OCI-LY1 (cell line): ENCODE data around the gene SLC25A10.
A peak's percentile ranks its signal among the peaks of the same experiment; 100 is the strongest.

Source experiments
- H2AFZ ChIP-seq: fragments of 200-600 bp; sonication (generic), shearing (Covaris generic); 2 replicates; pipeline ENCODE4 v1.6.0; 2014; ENCODE audit warnings: antibody characterized with exemption, mild to moderate bottlenecking, low read length
- H3F3A ChIP-seq: fragments of 200-600 bp; sonication (generic), shearing (Covaris generic); 2 replicates; pipeline ENCODE4 v1.6.0; 2014; ENCODE audit warnings: mild to moderate bottlenecking, antibody characterized with exemption, low read length, moderate library complexity; ENCODE audit not compliant: insufficient read depth
- H3K27ac ChIP-seq: fragments of 200-600 bp; sonication (generic); 2 replicates; pipeline ENCODE4 v1.5.1; 2014; ENCODE audit warnings: low read length, mixed run types, mild to moderate bottlenecking, low read depth; ENCODE audit not compliant: poor library complexity, severe bottlenecking
- H3K27me3 ChIP-seq: fragments of 200-600 bp; sonication (generic); 2 replicates; pipeline ENCODE4 v1.6.0; 2014; ENCODE audit warnings: antibody characterized with exemption, mild to moderate bottlenecking, low read length, moderate library complexity; ENCODE audit not compliant: insufficient read depth
- H3K36me3 ChIP-seq: fragments of 200-600 bp; sonication (generic); 2 replicates; pipeline ENCODE4 v1.6.1; 2014; ENCODE audit warnings: mild to moderate bottlenecking, antibody characterized with exemption, low read length, moderate library complexity, mixed read lengths; ENCODE audit not compliant: insufficient read depth
- H3K4me1 ChIP-seq: fragments of 200-600 bp; sonication (generic); 2 replicates; pipeline ENCODE4 v1.5.1; 2014; ENCODE audit warnings: mild to moderate bottlenecking, low read length, moderate library complexity; ENCODE audit not compliant: insufficient read depth, severe bottlenecking
- H3K4me2 ChIP-seq: fragments of 200-600 bp; sonication (generic), shearing (Covaris generic); 2 replicates; pipeline ENCODE4 v1.6.1; 2014; ENCODE audit warnings: low read length
- H3K4me3 ChIP-seq: fragments of 200-600 bp; sonication (generic); 2 replicates; pipeline ENCODE4 v1.5.1; 2014; ENCODE audit warnings: low read length, low read depth, mild to moderate bottlenecking, mixed read lengths; ENCODE audit not compliant: poor library complexity, severe bottlenecking
- H3K79me2 ChIP-seq: fragments of 200-600 bp; shearing (Covaris generic); 2 replicates; pipeline ENCODE4 v1.6.1; 2016; ENCODE audit warnings: mixed run types, low read length, mixed read lengths; ENCODE audit not compliant: insufficient read depth
- H3K9ac ChIP-seq: fragments of 200-600 bp; sonication (generic), shearing (Covaris generic); 2 replicates; pipeline ENCODE4 v1.6.1; 2014; ENCODE audit warnings: mild to moderate bottlenecking, low read length, mixed read lengths
- H3K9me2 ChIP-seq: fragments of 200-600 bp; sonication (generic), shearing (Covaris generic); 2 replicates; pipeline ENCODE4 v1.6.1; 2014; ENCODE audit warnings: low read depth, mild to moderate bottlenecking, low read length, mixed read lengths
- H3K9me3 ChIP-seq: fragments of 200-600 bp; shearing (Covaris generic); 2 replicates; pipeline ENCODE4 v1.6.1; 2014; ENCODE audit warnings: low read length, mixed read lengths
- H4K20me1 ChIP-seq: fragments of 200-600 bp; sonication (generic), shearing (Covaris generic); 2 replicates; pipeline ENCODE4 v1.6.0; 2016; ENCODE audit warnings: mild to moderate bottlenecking, low read length; ENCODE audit not compliant: insufficient read depth
- CTCF ChIP-seq: fragments of 200-600 bp; sonication (generic), shearing (Covaris generic); IDR thresholded peaks from 2 replicates; pipeline ENCODE4 v1.5.1; 2017; ENCODE audit warnings: mild to moderate bottlenecking, antibody characterized with exemption, low read length, moderate library complexity, mixed read lengths
- EZH2 ChIP-seq: fragments of 200-600 bp; sonication (generic), shearing (Covaris generic); IDR thresholded peaks from 2 replicates; pipeline ENCODE4 v1.8.0; 2017; ENCODE audit warnings: borderline replicate concordance, mixed run types, mild to moderate bottlenecking, antibody characterized with exemption, low read length, moderate library complexity, mixed read lengths

SLC25A10 gene

GRCh38 chr17:81697261-81698044, 14.6 kb upstream of the SLC25A10 start:
- H3K9me3 ChIP-seq = no peaks in the 10 kb centered on the region
- peaks cover 20% of the 10 kb centered on the region for H3K4me1 ChIP-seq
- no peak overlapping the region for H2AFZ ChIP-seq
- no peaks in the 10 kb centered on the region for H3K27me3 ChIP-seq
- H3K79me2 ChIP-seq = peaks cover 15% of the 10 kb centered on the region
- H3F3A ChIP-seq = no peaks in the 10 kb centered on the region
- no peak overlapping the region for H3K4me3 ChIP-seq
- no peak overlapping the region for H3K9ac ChIP-seq
- TF ChIP-seq EZH2 (no peak), CTCF (no peak)
- no peak overlapping the region for H3K4me2 ChIP-seq
- no peak overlapping the region for H3K27ac ChIP-seq
- no peaks in the 10 kb centered on the region for H3K9me2 ChIP-seq
- H3K36me3 ChIP-seq = peaks cover 90% of the 10 kb centered on the region
- H4K20me1 ChIP-seq = no peaks in the 10 kb centered on the region

GRCh38 chr17:81700353-81701287, 11.5 kb upstream of the SLC25A10 start:
- no peaks in the 10 kb centered on the region for H3K27me3 ChIP-seq
- H2AFZ ChIP-seq = no peak overlapping the region
- no peak overlapping the region for H3K27ac ChIP-seq
- H3K4me2 ChIP-seq = peak overlapping the region; percentile 84
- no peaks in the 10 kb centered on the region for H3F3A ChIP-seq
- H3K4me3 ChIP-seq = peak overlapping the region; percentile 95
- H3K36me3 ChIP-seq = peaks cover 82% of the 10 kb centered on the region
- peaks cover 30% of the 10 kb centered on the region for H3K4me1 ChIP-seq
- peaks cover 31% of the 10 kb centered on the region for H3K79me2 ChIP-seq
- H3K9me3 ChIP-seq = no peaks in the 10 kb centered on the region
- no peaks in the 10 kb centered on the region for H3K9me2 ChIP-seq
- H3K9ac ChIP-seq = peak overlapping the region; percentile 99; the same call in 1 of the 2 replicates
- H4K20me1 ChIP-seq = no peaks in the 10 kb centered on the region
- TF ChIP-seq CTCF (no peak), EZH2 (no peak)

- Histone ChIP-seq H3K9me3 (no peaks in the 10 kb centered on the region), H3K4me3 (peak overlapping the region; percentile 95), H3K4me2 (peak overlapping the region; percentile 84), H3K27ac (peak overlapping the region; percentile 5), H3K79me2 (peaks cover 31% of the 10 kb centered on the region), H3K27me3 (no peaks in the 10 kb centered on the region), H3K9me2 (no peaks in the 10 kb centered on the region), H3K4me1 (peaks cover 30% of the 10 kb centered on the region), H3K36me3 (peaks cover 82% of the 10 kb centered on the region), H4K20me1 (no peaks in the 10 kb centered on the region), H2AFZ (no peak overlapping the region), H3F3A (no peaks in the 10 kb centered on the region), H3K9ac (peak overlapping the region; percentile 99)
- no peak for TF ChIP-seq EZH2
- peak; percentile 11; the same call in 1 of the 2 replicates for TF ChIP-seq CTCF
Observed at GRCh38 chr17:81701288-81702071, 10.6 kb upstream of the SLC25A10 start.
